ENCODE results near the gene NCR1.
"Not testable (repeated sequence)": the region's sequence is repeated elsewhere in the genome, so short reads cannot be mapped to it uniquely, and the experiment has no call there.

NCR1 gene

GRCh38 chr19:54916822-54917221, 10.9 kb downstream of the NCR1 start:
- no peak for DNase-seq

- DNase-seq: no peak
These were observed 12.6 kb downstream of the NCR1 start for GRCh38 chr19:54918499-54918898.

- not testable (repeated sequence) for DNase-seq
These were observed 14.0 kb downstream of the NCR1 start for GRCh38 chr19:54919646-54920563.

GRCh38 chr19:54921082-54921481, 15.1 kb downstream of the NCR1 start:
- no peak for DNase-seq

GRCh38 chr19:54923276-54923675, 17.3 kb downstream of the NCR1 start:
- no peak for DNase-seq

GRCh38 chr19:54928299-54928698, 22.4 kb downstream of the NCR1 start:
- no peak for DNase-seq

- no peak for DNase-seq
These were observed 32.0 kb downstream of the NCR1 start for GRCh38 chr19:54937926-54938325.

GRCh38 chr19:54938906-54939305, 33.0 kb downstream of the NCR1 start:
- DNase-seq: no peak

GRCh38 chr19:54939538-54939937, 33.6 kb downstream of the NCR1 start:
- not testable (repeated sequence) for DNase-seq

GRCh38 chr19:54943772-54944361, 37.9 kb downstream of the NCR1 start:
- not testable (repeated sequence) for DNase-seq

GRCh38 chr19:54947381-54947780, 41.4 kb downstream of the NCR1 start, which contains the start of gene NLRP7:
TSS of gene NLRP7 (minus strand) at chr19:54947530.
- DNase-seq: no peak

- no peak for DNase-seq
These were observed 43.5 kb downstream of the NCR1 start for GRCh38 chr19:54949412-54949811.

GRCh38 chr19:54950580-54950979, 44.6 kb downstream of the NCR1 start:
- DNase-seq: not testable (repeated sequence)

- no peak for DNase-seq
These were observed 46.8 kb downstream of the NCR1 start for GRCh38 chr19:54952591-54953344.

- DNase-seq: not testable (repeated sequence)
These were observed 47.4 kb downstream of the NCR1 start for GRCh38 chr19:54953345-54953713.

GRCh38 chr19:54955376-54955775, 49.4 kb downstream of the NCR1 start:
- DNase-seq: no peak

GRCh38 chr19:54959840-54960239, 53.9 kb downstream of the NCR1 start:
- DNase-seq: no peak
